HG03432 (cell line): ENCODE data around the gene NMNAT3.
"Not testable (repeated sequence)": the region's sequence is repeated elsewhere in the genome, so short reads cannot be mapped to it uniquely, and the experiment has no call there.

Source experiments
- ATAC-seq: cut with Tn5 transposase; IDR thresholded peaks from one replicate; pipeline ENCODE4 v1.9.1; 2021; ENCODE audit warnings: mild to moderate bottlenecking, moderate library complexity; ENCODE audit not compliant: unreplicated experiment

Gene NMNAT3

DNA sequence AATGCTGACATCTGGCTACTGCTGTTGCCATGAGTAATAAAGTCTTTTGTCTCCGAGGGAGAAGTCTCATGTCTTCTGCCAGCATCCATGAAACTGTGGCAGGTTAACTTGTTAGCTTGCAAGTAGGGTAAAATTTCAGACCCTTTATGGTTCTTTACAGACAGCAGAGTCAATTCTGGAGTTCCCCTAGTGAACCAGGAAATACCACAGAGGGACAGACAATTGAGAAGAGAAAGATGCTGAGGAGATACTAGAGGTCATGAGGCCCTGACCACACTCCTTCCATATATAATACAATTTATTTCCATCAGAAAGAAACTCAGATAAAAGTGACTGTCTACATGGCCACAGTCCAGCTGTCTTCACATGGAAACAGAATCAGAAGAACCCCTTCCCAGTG lies 38.1 kb downstream of the NMNAT3 start:
- peak; percentile 84 for ATAC-seq

DNA sequence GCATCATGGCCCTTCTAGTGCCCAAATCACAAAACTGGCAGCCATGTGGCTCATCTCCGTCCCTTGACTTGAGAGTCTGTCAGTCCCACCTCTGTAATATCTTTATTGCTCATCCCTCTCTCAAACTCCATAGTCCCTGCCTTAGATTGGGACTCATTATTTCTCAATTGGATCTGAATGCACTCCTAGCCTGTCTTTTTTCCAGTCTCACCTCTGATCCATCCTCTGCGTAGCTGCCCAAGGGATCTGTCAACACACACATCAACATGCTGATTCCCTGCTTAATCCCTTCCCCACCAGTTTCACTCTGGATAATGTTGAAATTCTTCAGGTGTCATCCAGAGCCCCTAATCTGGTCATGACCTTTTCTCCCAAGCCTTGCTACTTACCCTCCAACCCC lies 39.3 kb downstream of the NMNAT3 start:
- ATAC-seq: no peak

DNA sequence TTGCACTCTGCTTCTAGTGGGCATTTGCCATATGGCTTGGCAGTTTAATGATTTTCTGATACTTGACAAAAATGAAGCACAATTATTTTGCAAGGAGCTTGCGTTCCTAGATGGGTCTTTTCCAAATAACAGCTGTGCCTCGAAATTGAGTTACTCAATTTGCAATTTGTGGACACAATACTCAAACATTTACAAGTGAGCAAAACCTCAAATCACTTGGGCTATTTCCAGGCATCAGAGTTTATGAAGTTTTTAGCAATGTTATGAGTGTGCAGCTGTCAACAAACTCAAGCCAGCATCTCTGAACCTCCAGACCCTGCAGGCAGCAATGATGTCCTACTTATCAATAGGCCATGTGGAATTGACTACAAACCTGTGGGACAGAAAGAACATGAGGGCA lies 41.3 kb downstream of the NMNAT3 start:
- ATAC-seq: no peak

DNA sequence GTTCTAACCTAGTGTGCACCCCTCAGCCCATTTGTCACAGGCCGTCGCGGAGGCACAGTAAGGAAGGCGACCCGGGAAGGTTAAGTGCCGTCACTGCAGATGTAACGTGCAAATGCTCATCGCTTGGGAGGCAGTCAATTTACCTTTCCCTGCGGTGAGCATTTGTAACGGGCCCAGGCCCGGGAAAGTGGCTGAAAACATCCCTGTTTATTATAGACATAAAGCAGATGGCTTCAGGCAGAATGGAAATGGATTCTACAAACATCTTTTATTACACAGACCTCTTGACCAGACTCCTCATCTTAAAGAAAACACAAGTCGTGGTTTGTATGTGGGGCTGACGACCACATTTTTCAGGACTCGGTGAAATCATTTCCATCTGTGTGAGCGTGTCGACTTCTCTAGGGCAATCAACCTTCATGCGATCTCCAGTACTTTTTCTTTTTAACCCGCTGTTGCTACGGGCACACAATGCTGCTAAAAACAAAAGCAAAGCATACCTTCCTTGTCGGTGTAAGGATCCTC lies 43.6 kb downstream of the NMNAT3 start:
- ATAC-seq: no peak

DNA sequence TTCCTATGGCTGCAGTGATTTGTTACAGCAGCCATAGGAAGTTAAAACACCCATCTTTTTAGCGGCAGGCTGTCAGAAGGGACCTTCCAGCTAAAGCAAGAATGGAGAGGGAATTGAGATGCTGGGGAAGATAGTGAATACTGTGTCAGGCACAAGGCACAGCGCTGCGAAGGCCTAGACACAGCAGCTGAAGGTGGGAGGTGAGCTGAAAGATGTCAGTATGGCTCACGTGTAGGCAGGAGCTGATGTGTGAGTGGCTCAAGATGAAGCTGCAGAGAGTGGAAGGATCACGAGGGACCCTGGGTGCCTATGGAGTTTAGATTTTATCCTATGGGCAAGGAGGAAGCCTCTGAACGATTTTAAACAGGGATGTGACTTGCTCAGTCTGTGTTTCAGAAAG lies 44.3 kb downstream of the NMNAT3 start:
- ATAC-seq: no peak

DNA sequence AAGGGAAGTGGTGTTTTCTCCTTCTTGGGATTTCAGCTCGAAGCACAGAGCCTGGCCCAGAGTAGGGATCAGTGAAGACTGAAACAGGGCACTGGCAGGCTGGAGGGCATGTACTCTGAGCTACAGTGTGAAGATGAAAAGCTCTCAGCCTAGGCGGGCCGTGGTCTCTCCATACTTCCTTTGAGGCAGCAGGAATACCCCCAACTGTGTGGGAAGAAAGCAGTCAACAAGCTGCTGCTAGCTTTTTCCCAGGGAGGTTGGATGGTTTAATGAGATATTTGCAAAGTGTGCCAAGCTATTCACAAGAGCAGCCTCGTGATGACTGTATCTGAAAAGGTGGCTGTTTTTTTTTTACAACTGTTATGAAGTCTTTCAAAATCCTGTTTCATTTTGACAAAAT lies 47.2 kb downstream of the NMNAT3 start:
- ATAC-seq: no peak

DNA sequence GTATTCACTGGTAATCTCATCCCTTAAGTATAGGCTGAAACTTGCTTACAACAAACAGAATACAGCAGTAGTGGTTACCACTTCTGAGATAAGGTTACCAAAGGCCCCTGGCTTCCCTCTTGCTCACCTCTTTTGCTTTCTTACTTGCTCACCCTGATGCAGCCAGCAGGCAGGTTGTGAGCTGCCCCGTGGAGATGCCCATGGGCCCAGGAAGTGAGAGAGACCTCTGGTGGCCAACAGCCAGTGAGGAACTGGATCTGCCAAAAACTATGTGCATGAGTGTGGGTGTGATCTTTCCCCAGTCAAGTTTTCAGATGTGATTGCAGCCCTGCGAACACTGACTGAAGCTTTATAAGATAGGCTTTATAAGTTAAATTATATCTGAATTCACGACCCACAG lies 48.7 kb downstream of the NMNAT3 start:
- peak; percentile 95 for ATAC-seq

DNA sequence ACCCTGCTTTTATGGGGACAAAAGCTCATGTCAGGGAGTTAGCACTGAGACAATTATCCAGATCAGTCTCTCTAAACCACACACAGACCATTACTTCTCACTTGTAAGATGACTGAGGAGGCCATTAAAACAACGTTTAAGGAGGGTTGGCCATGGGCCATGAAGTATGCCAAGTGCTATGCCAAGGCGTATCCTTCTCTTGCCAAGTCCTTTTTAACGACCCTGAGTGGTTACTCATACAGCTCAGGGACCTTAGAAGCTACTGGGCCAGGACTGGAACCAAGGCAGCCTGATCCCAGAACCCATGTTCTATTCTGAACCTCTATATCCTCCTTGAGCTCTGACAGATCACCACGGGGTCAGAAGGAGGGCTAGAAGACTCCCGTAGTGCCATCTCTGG lies 50.0 kb downstream of the NMNAT3 start:
- ATAC-seq: no peak

DNA sequence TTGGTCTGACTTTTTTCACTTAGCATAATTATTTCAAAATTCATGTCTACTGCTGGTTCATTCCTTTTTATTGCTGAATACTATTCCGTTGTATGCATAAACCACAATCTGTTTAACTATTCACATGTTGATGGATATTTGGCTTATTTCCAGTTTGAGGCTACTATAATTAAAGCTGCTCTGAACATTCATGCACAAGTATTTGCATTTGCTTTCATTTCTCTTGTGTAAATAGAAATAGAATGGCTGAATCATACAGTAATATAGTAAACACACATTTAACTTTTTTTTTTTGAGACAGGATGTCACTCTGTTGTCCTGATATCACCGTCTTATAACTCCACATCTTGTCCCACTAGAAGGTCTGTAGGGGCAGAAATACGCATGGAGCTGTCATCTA lies 57.3 kb downstream of the NMNAT3 start:
- ATAC-seq: no peak

DNA sequence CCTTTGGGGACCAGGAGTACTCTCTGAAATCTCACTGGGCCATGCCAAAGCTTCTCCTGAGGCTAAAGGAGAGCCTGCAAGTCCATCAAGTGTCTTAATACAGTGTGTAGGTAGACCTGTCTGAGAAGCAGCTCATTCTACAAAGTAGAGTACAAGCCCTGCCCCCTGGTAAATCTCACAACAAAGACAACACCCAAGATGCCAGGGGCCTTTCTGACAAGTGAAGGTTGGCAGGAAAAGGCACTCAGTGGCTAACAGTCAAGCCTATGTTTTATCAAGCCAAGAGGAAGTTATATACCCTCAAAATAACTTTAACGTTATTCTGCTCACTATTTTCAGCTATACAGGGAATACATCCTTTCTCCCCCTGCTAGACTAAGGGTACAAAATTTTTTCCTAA lies 58.3 kb downstream of the NMNAT3 start:
- ATAC-seq: no peak

DNA sequence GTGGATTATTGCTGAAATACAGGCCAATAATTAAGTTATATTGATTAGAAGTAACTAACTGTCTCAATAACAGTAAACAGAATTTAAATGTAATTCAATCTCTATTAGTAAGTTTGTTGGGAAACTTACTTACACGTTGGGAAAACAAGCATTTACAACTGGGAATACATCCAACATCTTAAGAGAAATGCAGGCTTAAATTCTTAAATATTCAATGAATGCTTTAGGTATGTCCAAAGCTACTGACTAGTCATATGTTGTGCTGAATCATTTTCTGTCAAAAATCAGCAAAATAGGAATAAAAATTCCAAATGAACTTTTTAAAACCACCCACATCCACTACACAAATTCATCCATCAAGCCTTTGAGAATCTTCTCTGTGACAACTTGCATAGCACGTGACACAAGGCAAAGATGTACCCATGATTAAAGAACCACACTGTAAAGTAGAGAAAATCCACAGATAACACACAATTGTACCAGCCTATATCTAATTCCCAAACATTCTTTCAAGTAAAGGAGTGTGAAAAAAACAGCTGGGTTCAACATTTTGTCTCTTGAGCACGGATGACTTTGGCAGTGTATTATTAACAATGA lies 60.0 kb downstream of the NMNAT3 start:
- ATAC-seq: no peak

DNA sequence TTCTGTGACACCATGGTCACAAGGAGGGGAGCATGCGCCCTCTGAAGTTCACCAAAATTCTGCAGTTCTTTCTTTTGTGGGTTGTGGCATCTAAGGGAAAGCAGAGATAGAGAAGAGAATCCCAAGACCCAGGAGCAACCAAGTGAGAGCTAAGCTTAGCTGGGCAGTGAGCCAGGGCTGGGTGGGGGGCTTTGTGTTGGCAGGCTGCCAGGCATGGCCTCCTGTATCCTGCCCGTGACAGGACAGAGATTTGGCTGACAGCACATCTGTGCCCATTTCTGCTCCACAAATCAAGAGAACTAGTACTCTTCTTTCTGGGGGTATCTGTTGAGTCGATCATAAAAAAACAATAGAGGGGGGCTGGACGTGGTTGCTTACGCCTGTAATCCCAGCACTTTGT lies 66.2 kb downstream of the NMNAT3 start:
- ATAC-seq: no peak

DNA sequence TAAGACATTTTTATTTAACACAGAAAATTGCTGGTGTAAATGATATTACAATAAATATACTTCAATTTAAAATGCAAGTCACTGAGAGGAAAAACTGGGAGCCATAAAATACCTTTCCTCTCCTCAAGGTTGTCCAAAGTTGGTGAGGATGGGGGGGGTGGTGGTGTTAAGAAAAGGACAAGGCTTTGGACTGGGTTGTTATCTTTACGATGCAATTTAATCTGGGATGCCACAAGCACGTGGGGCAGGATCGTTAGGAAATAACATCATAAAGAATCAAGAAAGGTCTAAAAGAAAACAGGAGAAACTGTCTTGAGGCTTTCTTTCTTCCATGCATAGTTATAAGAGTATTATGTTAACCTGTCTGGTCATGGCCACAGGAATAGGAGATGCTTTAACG lies 66.9 kb downstream of the NMNAT3 start:
- no peak for ATAC-seq

DNA sequence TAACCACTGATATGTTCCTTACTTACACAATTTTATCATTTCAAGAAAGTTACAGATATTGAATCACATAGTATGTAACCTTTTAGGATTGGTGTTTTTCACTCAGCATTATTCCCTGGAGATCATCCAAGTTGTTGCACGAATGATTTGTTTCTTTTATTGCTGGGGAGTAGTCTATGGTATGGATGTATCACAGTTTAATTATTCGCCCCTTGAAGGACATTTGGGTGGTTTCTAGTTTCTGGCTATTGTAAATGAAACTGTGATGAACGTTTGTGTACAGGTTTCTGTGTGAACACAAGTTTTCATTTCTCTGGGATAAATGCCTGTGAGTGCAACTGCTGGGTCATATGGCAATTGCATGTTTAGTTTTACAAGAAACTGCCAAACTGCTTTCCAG lies 68.8 kb downstream of the NMNAT3 start:
- no peak for ATAC-seq

DNA sequence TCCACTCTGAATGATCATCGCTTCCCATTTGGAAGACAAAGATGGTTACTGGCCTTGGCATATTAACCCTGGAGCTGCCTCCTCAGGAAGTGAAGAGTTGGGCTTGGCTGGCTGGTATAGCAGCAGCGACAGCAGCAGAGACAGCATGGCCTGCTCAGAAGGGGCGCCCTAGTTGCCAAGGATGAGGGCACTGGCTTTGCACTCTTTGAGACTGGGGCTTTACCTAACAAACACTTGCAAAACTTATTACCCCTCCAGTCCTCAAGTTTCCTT lies 69.7 kb downstream of the NMNAT3 start:
- no peak for ATAC-seq

DNA sequence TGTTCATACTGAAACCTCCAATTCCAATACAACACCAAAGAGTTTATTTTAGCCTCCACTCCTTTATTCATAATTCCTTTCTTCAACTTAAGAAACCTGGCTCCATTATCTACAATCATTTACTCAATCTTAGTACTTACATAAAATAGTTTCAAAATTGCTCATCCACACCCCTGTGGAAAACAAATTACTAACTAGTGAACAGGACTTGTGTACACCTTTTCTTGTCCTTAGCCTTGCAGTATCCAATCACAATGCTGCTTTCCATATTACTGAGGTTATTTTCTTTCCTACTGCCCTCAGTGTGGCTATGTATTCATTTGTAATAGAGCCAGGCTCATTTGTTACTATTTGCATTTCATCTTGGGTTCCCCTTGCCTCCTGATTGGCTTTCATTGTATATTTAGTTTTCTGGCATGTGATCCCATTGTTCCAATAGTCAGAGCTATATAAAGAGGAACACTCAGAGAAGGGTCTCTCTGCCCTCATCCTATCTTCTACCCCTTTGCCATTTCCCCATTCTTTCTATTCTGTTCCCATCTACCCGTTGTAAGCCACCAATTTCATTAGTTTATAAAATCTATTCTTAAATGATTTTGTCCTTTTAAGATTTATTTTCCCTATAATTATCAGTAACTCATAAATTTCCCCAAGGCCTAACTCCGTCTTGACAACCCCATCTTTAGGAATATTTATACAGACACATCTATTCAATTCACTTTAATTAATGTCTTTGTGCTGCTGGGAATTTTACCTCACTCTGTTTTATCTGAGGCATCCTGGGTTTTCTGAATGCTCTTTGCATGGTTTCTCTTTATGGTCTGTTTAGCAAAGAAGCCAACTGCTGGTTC lies 70.3 kb downstream of the NMNAT3 start:
- ATAC-seq: no peak

DNA sequence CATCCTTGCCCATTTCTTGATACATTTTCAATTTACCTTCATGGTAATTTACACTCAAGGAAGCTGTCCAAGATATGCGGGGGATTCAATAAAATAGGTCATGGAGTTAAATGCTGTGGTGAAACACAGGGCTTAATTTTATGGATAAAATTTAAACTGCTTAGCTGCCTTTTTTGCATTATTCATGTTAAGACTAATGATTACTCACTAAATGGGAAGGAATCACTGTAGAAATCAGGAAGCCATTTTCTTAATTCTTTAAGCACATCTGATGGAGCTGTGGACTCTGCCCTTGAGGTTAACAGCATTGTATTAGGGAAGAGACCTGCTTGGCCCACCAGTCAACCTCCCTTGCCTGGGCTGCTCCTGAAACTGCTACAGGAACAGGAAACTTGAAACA lies 75.8 kb downstream of the NMNAT3 start:
- ATAC-seq: no peak

DNA sequence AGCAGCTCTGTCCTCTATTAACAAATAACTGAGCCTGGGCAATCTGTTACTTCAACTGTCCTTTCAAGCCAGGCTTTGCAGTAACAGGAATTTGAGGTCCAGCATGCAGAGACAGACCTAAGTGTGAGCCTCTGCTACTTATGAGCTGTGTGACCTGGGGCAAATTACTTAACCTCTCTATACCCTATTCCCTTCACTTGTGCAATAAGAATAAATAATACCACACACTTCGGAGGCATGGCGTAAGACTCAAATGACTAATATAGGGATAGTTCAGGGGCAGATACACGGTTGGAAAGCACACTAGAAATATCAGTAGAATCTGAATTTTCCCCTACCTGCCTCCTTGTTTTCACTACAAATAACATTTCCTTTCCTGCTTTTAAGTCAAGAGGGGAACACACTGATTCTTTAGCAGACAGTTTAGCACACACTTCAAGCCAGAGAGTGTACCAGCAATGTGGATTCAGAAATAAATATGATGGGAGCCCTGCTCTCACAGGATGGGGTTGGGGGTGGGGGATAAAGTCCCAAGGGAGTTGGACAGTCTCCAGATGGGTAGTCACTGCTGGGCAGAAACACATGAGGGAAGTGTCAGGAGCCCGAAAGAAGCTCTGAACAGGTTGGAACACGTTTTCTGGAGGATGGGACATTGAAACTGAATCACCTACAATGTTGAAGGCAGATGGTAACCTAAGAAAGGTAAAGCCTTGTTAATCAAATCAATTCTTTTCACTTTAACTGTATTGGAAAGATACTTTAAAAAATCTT lies 76.4 kb downstream of the NMNAT3 start:
- ATAC-seq: no peak

DNA sequence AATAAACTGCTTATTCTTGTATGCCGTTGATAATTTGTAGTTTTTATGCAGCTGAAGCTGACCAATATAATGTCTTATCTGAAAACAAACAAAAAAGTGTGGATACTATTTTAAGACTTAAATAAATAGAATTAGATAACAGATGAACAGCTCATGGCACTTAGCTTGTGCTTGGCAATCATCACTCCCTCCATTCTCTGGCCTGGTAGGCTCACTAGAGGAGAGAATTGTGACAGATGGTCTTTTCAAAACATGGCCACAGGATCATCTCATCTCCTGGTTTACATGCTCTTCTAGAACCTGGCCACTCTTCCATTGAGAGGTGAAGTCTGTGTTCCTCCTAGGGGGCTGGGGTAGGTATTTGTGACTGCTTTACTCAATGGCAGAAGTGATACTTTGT lies 79.8 kb downstream of the NMNAT3 start:
- ATAC-seq: no peak

DNA sequence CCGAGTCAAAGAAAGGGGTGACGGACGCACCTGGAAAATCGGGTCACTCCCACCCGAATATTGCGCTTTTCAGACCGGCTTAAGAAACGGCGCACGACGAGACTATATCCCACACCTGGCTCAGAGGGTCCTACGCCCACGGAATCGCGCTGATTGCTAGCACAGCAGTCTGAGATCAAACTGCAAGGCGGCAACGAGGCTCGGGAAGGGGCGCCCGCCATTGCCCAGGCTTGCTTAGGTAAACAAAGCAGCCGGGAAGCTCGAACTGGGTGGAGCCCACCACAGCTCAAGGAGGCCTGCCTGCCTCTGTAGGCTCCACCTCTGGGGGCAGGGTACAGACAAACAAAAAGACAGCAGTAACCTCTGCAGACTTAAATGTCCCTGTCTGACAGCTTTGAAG lies 86.6 kb downstream of the NMNAT3 start:
- not testable (repeated sequence) for ATAC-seq

DNA sequence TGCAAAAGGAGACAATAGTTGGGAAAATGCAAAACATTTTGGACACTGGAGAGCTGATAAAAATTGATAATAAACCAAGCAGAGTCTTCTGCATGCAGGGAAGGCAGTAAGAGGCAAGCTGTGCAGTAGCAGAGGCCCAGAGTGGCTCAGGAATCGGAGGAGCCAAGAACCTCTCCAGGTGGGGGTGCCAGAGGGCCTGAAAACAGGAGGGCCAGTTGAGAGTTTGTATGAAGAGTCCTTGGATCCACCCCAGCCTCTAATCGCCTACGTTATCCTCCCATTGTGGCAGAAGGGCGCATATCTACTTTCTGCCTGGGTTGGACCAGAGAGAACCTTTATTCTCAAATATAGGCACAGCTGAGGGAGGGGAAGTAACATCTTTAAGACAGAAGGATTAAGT lies 89.3 kb downstream of the NMNAT3 start:
- no peak for ATAC-seq

DNA sequence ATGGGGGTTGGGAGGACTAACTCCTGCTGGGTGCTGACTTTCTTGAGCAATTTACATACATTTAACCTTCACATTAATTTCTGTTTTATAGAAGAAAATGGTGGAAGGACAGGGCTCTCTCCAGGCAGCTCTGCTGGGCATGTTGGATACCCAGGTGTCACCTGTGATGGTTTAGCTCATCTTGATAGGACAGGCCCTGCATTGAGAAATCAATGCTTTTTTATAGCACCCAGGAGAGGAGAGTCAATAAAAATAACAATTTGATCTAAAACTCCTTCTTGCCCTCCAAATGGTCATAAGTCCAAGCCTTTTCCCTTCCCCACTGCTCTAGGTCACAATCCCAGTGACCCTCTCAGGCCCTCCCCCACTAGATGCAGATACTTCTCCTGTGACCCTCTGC lies 90.0 kb downstream of the NMNAT3 start:
- no peak for ATAC-seq
